ENCODE results near the gene DTX4.

The DTX4 gene

GRCh38 chr11:59186130-59186594, 14.2 kb downstream of the DTX4 start:
- no peaks in the 10 kb centered on the region for H3K27me3 ChIP-seq (ENCODE audit: insufficient read depth, low read depth)
- H2AFZ ChIP-seq (ENCODE audit: low read depth): no peak overlapping the region
- no peaks in the 10 kb centered on the region for H3K36me3 ChIP-seq (ENCODE audit: insufficient read depth)
- H3K79me2 ChIP-seq (ENCODE audit: insufficient read depth, low read depth): no peaks in the 10 kb centered on the region
- no peaks in the 10 kb centered on the region for H4K20me1 ChIP-seq (ENCODE audit: insufficient read depth)
- peak; percentile 77 for TF ChIP-seq CTCF (conservative IDR thresholded peaks at IDR 0.05; ENCODE audit: low read depth, low read length)
- H3K9ac ChIP-seq: no peak overlapping the region
- no peaks in the 10 kb centered on the region for H3K4me1 ChIP-seq (ENCODE audit: low read depth, poor library complexity, severe bottlenecking)
- H3K4me2 ChIP-seq: no peak overlapping the region
- no peak overlapping the region for H3K4me3 ChIP-seq (IDR thresholded peaks at IDR 0.05; ENCODE audit: insufficient read depth, low read depth, low read length)
- no peak overlapping the region for H3K27ac ChIP-seq

DNA sequence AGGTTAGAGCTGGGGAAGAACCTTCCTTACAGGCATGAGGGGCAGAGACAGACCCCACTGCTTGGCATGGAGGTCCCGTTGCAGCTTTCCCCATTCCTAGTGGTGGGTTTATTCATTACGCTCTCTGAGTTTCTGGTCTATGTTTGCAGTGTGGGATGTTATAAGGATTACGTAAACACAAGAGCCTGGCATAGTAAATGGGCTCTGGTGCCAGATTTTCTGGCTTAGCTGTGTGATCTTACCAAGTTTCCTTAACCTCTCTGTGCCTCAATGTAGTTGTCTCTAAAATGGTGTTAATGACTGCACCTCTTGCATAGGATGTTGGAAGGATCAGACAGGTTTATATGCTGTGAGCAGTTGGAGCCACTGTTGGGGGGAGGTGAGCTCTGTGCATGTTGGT, 15.1 kb downstream of the DTX4 start:
- no peaks in the 10 kb centered on the region for H3K36me3 ChIP-seq (ENCODE audit: insufficient read depth)
- H3K9ac ChIP-seq: no peak overlapping the region
- H3K4me3 ChIP-seq (IDR thresholded peaks at IDR 0.05; ENCODE audit: insufficient read depth, low read depth, low read length): no peak overlapping the region
- no peak overlapping the region for H2AFZ ChIP-seq (ENCODE audit: low read depth)
- H3K27me3 ChIP-seq (ENCODE audit: insufficient read depth, low read depth): no peaks in the 10 kb centered on the region
- H3K4me2 ChIP-seq: no peak overlapping the region
- H4K20me1 ChIP-seq (ENCODE audit: insufficient read depth): no peaks in the 10 kb centered on the region
- H3K79me2 ChIP-seq (ENCODE audit: insufficient read depth, low read depth): no peaks in the 10 kb centered on the region
- TF ChIP-seq CTCF (conservative IDR thresholded peaks at IDR 0.05; ENCODE audit: low read depth, low read length): no peak
- H3K4me1 ChIP-seq (ENCODE audit: low read depth, poor library complexity, severe bottlenecking): no peaks in the 10 kb centered on the region
- H3K27ac ChIP-seq: no peak overlapping the region

DNA sequence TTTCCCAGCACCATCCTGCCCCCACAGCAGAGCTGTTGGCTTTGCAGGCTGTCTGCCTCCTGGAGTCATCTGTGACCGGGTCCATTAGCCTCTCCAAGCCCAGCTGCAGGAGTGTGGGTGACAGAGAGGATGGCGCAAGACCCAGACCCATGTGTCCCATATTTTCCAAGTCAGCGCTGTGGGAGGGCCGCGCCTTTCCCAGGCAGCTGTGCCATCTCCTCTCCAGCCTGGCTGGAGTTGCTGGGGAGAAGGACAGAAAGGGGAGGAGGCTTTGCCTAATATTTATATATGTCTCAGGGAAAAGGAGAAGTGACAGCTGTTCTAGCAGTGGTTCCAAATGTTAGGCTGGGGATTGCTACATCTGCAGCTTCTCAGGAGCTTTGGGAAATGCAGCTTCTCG, 15.7 kb downstream of the DTX4 start:
- H3K9ac ChIP-seq: no peak overlapping the region
- H3K4me2 ChIP-seq: no peak overlapping the region
- TF ChIP-seq CTCF (conservative IDR thresholded peaks at IDR 0.05; ENCODE audit: low read depth, low read length): no peak
- H3K36me3 ChIP-seq (ENCODE audit: insufficient read depth): no peaks in the 10 kb centered on the region
- H3K27me3 ChIP-seq (ENCODE audit: insufficient read depth, low read depth): no peaks in the 10 kb centered on the region
- H2AFZ ChIP-seq (ENCODE audit: low read depth): no peak overlapping the region
- no peaks in the 10 kb centered on the region for H3K4me1 ChIP-seq (ENCODE audit: low read depth, poor library complexity, severe bottlenecking)
- no peak overlapping the region for H3K27ac ChIP-seq
- no peaks in the 10 kb centered on the region for H4K20me1 ChIP-seq (ENCODE audit: insufficient read depth)
- no peaks in the 10 kb centered on the region for H3K79me2 ChIP-seq (ENCODE audit: insufficient read depth, low read depth)
- no peak overlapping the region for H3K4me3 ChIP-seq (IDR thresholded peaks at IDR 0.05; ENCODE audit: insufficient read depth, low read depth, low read length)

DNA sequence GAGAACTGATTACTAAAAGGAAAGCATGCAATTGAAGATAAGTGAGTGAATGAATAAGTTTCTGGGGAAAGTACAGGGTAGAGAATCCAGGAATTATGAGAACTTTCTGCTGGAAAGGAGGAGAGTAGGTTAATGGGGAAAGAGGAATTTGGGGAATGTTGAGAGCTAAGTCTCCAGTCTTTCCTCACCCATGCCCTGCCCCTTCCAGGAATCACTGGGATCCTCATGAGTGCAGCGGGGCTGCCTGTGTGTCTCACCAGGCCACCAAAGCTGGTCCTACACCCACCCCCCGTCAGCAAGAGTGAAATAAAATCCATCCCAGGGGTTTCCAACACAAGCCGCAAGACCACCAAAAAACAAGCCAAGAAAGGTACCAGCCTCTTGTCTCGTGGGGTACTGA, 17.0 kb downstream of the DTX4 start:
- Histone ChIP-seq H3K36me3 (ENCODE audit: insufficient read depth) (no peaks in the 10 kb centered on the region), H3K4me1 (ENCODE audit: low read depth, poor library complexity, severe bottlenecking) (no peaks in the 10 kb centered on the region), H3K4me3 (IDR thresholded peaks at IDR 0.05; ENCODE audit: insufficient read depth, low read depth, low read length) (no peak overlapping the region), H4K20me1 (ENCODE audit: insufficient read depth) (no peaks in the 10 kb centered on the region), H3K4me2 (no peak overlapping the region), H2AFZ (ENCODE audit: low read depth) (no peak overlapping the region), H3K79me2 (ENCODE audit: insufficient read depth, low read depth) (no peaks in the 10 kb centered on the region), H3K27me3 (ENCODE audit: insufficient read depth, low read depth) (no peaks in the 10 kb centered on the region), H3K9ac (no peak overlapping the region), H3K27ac (no peak overlapping the region)
- TF ChIP-seq CTCF (conservative IDR thresholded peaks at IDR 0.05; ENCODE audit: low read depth, low read length): no peak

Measured in KMS-11 (cell line).